NB4 (cell line): Measurements from ENCODE around the gene CPSF6.

Experiments used
- CTCF ChIP-seq: IDR thresholded peaks from one replicate; pipeline ENCODE4 v1.5.1; 2012; ENCODE audit warnings: low read depth, low read length
- MAX ChIP-seq: IDR thresholded peaks from 2 replicates; pipeline ENCODE4 v1.6.1; 2011; ENCODE audit warnings: low read depth, low read length
- POLR2A ChIP-seq: IDR thresholded peaks from 2 replicates; pipeline ENCODE4 v1.6.1; 2011; ENCODE audit warnings: mild to moderate bottlenecking; ENCODE audit not compliant: insufficient read length; ENCODE audit errors: extremely low read depth

- TF ChIP-seq CTCF: no peak
- no peak for TF ChIP-seq MAX
- TF ChIP-seq POLR2A: no peak
Measured at GRCh38 chr12:69274861-69275260, 35.5 kb downstream of the CPSF6 start.
